ENCODE data around the gene GIGYF2. TPM values are rescaled to one million over a fixed set of nuclear protein-coding genes. Genes with fewer than 3 reads are reported as not detected.
A peak's percentile ranks its signal among the peaks of the same experiment; 100 is the strongest.
"Not testable (repeated sequence)": the region's sequence is repeated elsewhere in the genome, so short reads cannot be mapped to it uniquely, and the experiment has no call there.

Gene GIGYF2
- total RNA-seq, 1 experiment from 2014 or later = 49.8 TPM

DNA sequence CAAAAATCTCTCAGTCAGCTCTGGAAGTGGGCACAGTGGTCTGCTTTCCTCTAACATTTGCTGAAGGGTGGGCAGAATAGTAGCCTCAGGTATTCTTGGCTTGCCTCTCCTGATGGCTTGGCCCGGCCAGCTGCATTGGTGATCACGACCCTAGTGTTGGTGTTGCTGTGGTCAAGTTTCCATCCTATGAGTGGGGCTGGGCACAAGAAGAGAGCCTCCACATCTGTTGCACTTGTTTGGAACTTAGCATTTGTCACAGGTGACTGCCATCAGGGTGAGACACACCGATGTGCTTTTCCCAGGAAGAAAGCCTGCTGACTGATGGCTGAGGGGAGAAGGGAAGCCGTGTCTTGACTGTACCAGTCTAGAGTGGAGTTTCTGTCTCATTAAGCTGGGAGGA lies 139.8 kb downstream of the GIGYF2 start:
- no peak for DNase-seq (ENCODE audit: low read depth, low spot score)
- in situ Hi-C loops (cut with HindIII; ENCODE audit: low pct_unique_long_range_greater_than_20kb, low sequenced_read_pairs) = no loop called here

DNA sequence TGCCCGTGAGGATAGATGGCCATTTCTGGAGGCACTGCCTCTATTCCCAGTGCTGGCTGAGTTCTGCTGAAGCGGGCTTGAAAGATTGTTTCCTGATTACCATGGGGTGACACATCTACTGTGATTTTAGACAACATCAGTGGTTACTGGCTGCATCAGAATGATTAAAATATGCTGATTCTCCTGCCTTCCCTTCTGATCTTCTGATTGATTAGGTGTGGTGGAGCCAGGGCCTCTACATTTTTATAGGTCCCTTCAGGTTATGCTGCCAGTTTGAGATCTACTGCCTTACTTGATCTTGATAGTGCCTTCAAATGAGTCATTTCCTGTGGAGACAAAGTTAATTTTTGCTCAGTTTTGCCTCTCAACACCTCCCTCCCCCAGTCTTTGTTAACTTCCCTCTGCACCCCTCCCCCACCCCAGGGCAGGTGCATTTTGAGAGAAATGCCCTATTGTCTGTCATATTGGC lies 141.3 kb downstream of the GIGYF2 start:
- no peak for DNase-seq (ENCODE audit: low read depth, low spot score)
- in situ Hi-C loops (cut with HindIII; ENCODE audit: low pct_unique_long_range_greater_than_20kb, low sequenced_read_pairs) = no loop called here

DNA sequence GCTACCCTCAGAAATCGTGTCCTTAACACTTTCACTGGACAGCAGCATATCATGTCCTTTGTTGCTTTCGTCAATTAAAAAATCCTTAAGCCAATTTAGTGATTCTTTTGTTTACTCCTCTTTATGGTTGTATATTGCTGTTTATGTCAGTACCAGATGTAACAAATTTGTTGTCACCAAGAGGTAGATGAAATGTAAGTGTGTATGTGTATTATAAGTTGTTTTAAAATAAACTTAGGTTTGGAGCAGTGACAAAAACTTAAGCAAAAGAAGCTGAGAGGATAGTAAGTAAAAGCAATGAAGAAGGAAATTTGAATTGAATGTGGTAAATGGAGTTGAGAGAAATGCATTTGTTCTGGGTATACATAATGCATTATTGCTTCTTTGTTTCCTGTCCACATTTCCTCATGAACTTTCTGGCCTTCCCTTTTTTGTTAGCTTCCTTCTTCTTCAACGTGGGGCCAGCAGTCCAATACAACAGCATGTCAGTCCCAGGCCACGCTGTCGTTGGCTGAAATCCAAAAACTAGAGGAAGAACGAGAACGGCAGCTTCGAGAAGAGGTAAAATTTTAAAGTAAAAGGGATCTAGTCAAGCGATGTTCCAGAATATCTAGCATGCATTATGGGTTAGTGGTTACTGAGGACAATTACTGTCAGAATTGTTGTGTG lies 142.4 kb downstream of the GIGYF2 start:
- DNase-seq (ENCODE audit: low read depth, low spot score) = no peak
- in situ Hi-C loops (cut with HindIII; ENCODE audit: low pct_unique_long_range_greater_than_20kb, low sequenced_read_pairs) = no loop called here

DNA sequence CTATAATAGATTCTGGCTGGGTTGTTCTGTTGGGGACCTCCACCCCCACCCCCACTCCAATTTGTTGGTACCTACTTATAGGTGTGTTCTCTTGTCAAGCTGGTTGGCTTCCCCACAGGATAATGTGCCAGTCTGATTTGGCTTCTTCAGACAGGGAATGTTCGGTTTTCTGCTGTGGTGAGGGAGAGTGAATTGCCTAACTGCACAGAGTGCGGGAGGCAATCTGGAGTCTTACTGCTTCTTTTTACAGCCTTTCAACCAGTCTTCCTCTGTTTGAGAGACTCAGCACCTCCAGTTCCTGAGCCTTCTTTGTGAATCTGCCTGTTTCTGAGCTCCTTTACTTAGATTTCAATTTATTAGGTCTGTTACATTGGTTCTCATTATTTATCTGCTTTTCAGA lies 145.6 kb downstream of the GIGYF2 start:
- in situ Hi-C loops (cut with HindIII; ENCODE audit: low pct_unique_long_range_greater_than_20kb, low sequenced_read_pairs) = no loop called here
- DNase-seq (ENCODE audit: low read depth, low spot score) = no peak

DNA sequence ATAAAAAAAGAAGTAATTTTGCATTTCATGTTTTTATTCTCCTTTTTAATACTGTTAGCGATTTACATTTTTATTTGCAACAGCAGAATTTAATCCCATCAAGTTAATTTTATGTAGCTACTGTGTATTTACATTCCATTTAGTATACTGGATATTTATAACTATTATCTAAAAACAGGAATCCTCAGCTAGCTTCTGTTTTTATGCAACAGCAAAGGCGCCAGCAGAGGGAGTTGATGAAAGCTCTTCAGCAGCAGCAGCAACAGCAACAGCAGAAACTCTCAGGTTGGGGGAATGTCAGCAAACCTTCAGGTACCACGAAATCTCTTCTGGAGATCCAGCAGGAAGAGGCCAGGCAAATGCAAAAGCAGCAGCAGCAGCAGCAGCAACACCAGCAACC lies 146.7 kb downstream of the GIGYF2 start:
- in situ Hi-C loops (cut with HindIII; ENCODE audit: low pct_unique_long_range_greater_than_20kb, low sequenced_read_pairs) = no loop called here
- DNase-seq (ENCODE audit: low read depth, low spot score) = peak; percentile 14

DNA sequence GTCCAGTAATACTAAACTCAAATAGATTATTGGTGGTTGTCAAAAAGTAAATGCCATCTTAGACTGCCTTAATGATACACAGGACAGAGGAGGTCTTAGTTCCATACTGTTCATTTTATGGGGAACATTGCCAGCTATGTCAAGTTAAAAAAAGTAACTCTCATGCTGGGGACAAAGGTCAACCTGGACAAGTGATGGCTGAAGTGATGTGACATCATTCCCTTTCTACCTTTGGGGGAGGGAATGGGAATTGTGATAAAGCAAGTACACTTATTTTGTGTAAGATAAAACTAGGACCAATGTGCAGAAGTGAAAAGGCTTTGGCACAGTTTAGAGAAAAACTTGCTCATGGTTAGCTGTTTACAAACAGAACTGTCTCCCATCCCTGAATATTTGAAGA lies 148.9 kb downstream of the GIGYF2 start:
- in situ Hi-C loops (cut with HindIII; ENCODE audit: low pct_unique_long_range_greater_than_20kb, low sequenced_read_pairs) = no loop called here
- DNase-seq (ENCODE audit: low read depth, low spot score) = no peak

DNA sequence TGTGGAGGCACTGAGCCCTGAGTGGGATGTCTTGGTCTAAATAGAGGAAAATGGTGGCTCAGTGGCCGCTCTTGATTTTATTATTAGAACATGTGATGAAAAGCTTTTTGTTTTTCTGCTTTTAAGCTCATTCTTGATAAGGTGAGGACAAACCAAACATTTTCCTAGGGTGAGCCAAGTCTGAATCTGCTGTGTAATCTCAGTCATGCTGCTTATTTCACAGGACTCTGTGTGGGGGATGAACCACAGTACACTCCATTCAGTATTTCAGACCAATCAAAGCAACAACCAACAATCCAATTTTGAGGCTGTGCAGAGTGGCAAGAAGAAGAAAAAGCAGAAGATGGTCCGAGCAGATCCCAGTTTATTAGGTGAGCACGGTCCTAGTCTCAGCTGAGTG lies 152.9 kb downstream of the GIGYF2 start:
- in situ Hi-C loops (cut with HindIII; ENCODE audit: low pct_unique_long_range_greater_than_20kb, low sequenced_read_pairs) = no loop called here
- no peak for DNase-seq (ENCODE audit: low read depth, low spot score)

DNA sequence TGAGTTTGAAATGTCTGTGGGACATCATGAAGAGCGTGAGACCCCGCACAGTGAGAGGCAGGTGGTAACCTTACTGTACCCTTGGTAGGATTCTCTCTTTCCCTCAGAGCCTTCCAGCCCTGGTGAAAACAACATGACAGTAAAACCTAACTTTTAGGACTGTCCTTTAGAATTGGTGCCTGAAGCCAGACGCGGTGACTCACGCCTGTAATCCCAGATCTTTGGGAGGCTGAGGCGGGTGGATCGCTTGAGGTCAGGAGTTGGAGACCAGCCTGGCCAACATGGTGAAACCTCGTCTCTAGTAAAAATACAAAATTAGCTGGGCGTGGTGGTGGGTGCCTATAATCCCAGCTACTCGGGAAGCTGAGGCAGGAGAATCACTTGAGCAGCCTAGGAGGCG lies 154.9 kb downstream of the GIGYF2 start:
- DNase-seq (ENCODE audit: low read depth, low spot score); in situ Hi-C loops (cut with HindIII; ENCODE audit: low pct_unique_long_range_greater_than_20kb, low sequenced_read_pairs): not testable (repeated sequence)

DNA sequence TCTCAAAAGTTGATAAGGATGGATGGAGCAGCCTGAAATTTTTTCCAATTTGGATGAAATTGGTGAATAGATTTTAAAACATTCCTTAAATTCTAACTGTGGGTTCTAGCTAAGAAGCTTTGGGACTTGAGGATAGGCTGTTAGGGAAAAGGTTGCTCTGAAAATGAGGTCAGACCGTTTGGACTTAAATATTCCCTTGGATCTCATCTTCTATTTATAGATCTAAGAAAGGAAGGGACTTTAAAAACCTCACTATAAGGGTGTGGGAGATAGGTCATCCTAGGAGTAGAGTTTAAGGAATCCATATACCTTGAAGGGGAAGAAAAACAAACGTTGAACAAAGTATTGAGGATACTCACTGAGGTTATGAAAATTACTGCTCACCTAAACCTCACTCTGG lies 155.5 kb downstream of the GIGYF2 start:
- no peak for DNase-seq (ENCODE audit: low read depth, low spot score)
- in situ Hi-C loops (cut with HindIII; ENCODE audit: low pct_unique_long_range_greater_than_20kb, low sequenced_read_pairs) = no loop called here

DNA sequence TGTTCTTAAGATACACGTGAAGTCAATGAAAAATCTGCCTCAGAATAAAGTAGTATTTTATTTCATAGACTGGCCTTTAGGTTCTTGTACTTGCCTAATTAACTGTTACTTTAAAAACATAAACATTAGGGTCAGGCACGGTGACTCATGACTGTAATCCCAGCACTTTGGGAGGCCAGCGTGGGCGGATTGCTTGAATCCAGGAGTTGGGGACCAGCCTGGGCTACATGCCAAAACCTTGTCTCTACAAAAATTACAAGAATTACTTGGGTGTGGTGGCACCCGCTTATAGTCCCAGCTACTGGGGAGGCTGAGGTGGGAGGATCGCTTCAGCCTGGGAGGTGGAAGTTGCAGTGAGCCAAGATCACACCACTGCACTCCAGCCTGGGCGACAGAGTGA lies 157.0 kb downstream of the GIGYF2 start:
- in situ Hi-C loops (cut with HindIII; ENCODE audit: low pct_unique_long_range_greater_than_20kb, low sequenced_read_pairs) = no loop called here
- no peak for DNase-seq (ENCODE audit: low read depth, low spot score)

DNA sequence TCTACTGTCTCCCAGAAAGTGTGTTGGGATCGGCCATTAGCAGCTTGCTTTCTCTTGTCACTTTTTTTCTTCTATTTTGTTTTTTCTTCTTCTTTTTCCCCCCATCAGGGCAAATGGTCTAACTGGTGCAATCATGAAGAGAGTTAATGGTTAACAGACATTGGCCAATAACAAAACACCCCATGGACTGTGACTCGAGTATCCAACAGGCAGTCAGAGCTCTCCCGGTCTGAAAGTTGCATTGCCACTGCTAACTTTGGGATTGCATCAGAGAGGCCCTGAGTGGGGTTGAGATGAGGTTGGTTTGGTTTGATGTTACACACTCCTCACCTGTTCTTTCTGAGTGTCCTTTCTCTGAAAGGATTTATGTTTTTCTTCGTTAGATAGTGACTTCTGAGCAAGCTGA lies 160.0 kb downstream of the GIGYF2 start:
- no peak for DNase-seq (ENCODE audit: low read depth, low spot score)
- in situ Hi-C loops (cut with HindIII; ENCODE audit: low pct_unique_long_range_greater_than_20kb, low sequenced_read_pairs) = no loop called here

DNA sequence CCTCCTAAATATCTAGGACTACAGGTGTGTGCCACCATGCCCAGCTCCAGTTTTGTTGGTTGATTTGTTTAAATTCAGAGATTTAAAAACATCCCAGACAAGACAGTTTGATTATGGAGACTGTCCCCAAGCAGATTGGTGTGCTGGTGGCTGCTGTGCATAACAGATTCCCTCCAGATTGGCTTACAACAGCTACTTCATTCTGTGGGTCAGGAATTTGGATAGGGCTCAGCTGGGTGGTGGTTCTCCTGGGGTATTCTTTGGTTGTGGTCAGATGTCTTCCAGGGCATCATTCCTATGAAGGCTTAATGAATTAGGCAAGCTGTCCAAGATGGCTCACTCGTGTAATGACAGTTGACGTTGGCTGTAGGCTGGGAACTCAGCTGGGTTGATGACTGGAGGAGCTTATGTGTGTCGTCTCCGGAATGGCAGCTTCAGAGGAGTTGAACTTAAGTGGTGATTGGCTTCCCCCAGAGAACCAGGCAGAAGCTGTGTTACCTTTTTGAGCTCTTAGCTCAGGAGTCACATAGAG lies 162.3 kb downstream of the GIGYF2 start:
- in situ Hi-C loops (cut with HindIII; ENCODE audit: low pct_unique_long_range_greater_than_20kb, low sequenced_read_pairs) = no loop called here
- no peak for DNase-seq (ENCODE audit: low read depth, low spot score)

DNA sequence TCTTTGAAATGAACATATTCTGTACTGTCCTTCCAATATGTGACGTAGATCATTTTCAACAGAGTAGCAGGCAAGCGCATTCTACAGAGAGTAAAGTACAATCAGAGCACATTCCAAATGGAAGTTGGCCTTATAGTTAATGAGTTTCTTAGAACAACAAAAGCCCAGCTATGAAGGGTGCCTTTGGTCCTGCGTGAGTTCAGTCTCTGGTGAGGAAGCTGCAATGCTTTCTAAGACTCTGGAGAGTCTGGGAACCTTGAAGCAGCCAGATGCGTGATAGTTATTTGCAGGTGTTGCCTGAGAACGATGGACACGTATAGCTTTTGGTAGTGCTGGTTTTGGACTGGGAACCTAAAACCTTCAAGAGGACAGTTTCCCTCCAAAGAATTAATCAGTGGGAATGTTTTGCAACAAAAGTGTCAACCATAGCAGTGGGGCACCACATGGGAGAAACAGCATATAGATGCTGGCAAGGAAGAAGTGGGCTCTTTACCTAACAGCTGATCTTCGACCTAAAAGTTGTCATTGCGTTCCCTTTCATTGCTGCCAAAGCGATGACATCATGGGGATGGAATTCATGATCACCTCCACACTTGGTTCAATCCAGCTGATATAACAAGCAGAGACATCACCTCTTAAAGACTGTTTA lies 163.6 kb downstream of the GIGYF2 start:
- in situ Hi-C loops (cut with HindIII; ENCODE audit: low pct_unique_long_range_greater_than_20kb, low sequenced_read_pairs) = no loop called here
- DNase-seq (ENCODE audit: low read depth, low spot score) = no peak

DNA sequence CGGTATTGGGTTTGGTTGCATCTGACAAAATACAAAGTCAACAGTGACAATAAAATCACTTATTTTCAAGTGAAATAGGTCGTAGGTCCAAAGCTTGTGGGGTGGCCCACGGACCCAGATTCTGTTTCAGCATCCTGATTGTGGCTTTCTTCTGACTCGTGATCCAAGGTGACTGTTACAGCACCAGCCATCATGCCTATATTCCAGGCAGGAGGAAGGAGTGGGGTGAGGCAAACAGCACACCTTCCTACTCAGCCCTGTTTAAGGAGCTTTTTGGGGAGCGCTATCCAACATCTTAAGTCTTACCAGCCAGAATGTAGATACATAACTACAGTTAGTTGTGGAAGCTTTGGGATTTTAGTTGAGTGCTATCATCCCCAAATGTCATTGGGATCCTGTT lies 164.2 kb downstream of the GIGYF2 start:
- no peak for DNase-seq (ENCODE audit: low read depth, low spot score)
- in situ Hi-C loops (cut with HindIII; ENCODE audit: low pct_unique_long_range_greater_than_20kb, low sequenced_read_pairs) = no loop called here

DNA sequence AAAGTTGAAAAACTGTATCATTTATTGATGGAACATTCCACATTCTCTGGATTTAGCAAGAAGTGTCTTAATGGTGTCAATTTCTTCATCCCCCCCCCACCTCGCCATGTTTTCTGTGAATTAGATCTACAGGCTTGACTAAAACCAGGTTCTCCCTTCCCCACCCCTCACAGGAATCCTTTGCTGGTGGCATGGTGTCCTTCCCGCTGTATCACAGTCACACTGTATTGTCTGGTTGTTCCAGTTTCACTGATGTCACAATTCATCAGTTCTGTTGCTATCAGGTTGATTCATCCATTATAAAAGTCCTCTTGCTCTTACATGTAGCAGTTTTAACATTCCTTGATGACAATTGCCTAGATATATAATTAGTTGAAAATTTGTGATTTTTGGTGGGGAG lies 166.9 kb downstream of the GIGYF2 start:
- in situ Hi-C loops (cut with HindIII; ENCODE audit: low pct_unique_long_range_greater_than_20kb, low sequenced_read_pairs) = no loop called here
- DNase-seq (ENCODE audit: low read depth, low spot score) = no peak

DNA sequence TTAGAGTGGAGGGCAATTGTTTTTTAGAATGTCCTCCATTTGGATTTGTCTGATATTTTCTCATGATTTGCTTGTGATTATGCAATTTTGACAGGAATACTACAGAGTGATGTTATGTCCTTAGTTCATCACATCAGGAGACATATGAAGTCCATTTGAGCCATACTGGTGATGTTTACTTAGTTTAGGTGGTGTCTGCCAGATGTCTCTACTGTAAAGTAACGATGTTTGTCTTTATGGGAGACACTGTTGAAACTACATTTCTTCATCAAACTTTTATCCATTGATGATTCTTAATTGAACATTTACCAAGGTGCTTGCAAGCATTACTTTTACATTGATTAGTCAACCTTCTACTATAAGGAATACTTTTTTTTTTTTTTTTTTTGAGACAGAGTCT lies 168.0 kb downstream of the GIGYF2 start:
- DNase-seq (ENCODE audit: low read depth, low spot score) = no peak
- in situ Hi-C loops (cut with HindIII; ENCODE audit: low pct_unique_long_range_greater_than_20kb, low sequenced_read_pairs) = no loop called here

DNA sequence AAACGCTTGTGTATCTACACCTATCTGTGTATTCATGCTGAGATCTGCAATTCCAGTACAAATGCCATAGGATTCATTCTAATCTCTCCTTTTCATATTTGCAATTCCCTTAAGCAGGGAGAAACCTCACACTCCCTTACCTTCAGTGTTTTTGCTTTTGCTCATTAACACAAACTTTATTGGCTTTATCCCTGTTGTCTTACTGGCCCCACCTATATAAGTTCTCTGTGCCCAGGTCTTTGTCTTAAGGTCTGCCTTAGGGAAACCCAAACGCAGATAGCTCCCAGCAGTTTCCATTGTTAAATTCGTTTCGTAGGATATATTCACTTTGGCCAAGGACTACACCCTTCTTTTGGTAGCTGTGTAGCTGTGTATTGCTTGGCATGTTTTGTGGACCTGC lies 169.0 kb downstream of the GIGYF2 start:
- in situ Hi-C loops (cut with HindIII; ENCODE audit: low pct_unique_long_range_greater_than_20kb, low sequenced_read_pairs) = no loop called here
- no peak for DNase-seq (ENCODE audit: low read depth, low spot score)

DNA sequence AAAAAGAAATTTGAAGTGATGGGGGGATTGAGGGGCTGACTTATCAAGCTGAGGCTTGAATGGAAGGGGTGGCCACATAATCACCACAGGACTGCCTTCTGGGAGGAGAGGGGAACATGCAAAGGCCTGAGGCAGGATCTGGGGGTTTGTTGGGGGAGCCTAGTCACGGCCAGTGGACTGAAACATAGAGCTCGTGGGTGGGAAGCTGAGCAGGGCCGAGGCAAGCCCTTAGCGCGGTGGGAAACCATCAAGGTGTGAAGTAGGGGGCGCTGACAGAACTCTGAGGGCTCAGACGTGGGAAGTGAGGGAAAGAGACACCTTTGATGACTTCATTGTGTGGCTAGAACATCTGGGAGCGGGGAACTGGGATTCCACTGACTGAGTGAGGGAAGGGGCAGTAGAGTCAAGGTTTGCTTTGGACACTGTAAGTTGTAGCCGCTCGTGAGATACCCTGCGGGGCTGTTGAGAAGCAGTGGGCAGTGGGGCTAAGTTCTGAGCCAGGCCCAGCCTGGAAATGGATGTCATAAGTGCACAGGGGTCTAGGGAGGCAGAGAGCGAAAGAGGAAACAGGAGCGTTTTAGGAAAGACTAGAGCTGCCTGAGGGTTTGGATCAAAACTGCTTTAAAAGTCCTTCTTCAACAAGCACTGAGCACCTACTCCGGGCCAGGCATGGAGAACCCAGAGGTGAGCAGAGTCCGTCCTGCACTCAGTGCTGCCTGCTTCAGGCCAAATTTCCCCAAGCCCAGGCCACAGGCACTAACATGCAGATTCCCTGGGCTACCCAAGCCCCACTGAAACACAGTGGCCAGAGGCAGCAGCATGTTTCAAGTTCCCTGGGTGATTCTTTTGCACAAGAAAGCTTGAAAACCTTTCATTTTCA lies 172.2 kb downstream of the GIGYF2 start:
- in situ Hi-C loops (cut with HindIII; ENCODE audit: low pct_unique_long_range_greater_than_20kb, low sequenced_read_pairs) = no loop called here
- DNase-seq (ENCODE audit: low read depth, low spot score) = no peak
